Gastroesophageal sphincter (tissue), 4 donors: ENCODE data around the gene EPHB2. TPM values are rescaled to one million over a fixed set of nuclear protein-coding genes. Genes with fewer than 3 reads are reported as not detected.

Experiments used
- ATAC-seq: fragments of 150-250 bp; one replicate; pipeline ENCODE4 v1.9.1; 2016; ENCODE audit warnings: mild to moderate bottlenecking, moderate library complexity
- H3K27ac ChIP-seq, 4 donors: fragments of 200-600 bp; sonication (generic) in 3 of 4; 1 replicate in 3 of 4; 2 replicates in 1 of 4; pipeline ENCODE4 v1.5.1; 2016 to 2019
- H3K27me3 ChIP-seq: fragments of 200-600 bp; sonication (generic); one replicate; pipeline ENCODE4 v1.5.1; 2019
- H3K36me3 ChIP-seq, 2 donors: fragments of 200-600 bp; sonication (generic); one replicate each; pipeline ENCODE4 v1.5.1; 2019; ENCODE audit warnings: control low read depth in 1 of 2
- H3K4me1 ChIP-seq, 3 donors: fragments of 200-600 bp; sonication (generic); 1 replicate in 2 of 3; 2 replicates in 1 of 3; pipeline ENCODE4 v1.5.1; 2016 to 2019; ENCODE audit warnings: control low read depth in 2 of 3
- H3K4me3 ChIP-seq, 2 donors: fragments of 200-600 bp; sonication (generic); one replicate each; pipeline ENCODE4 v1.5.1; 2019; ENCODE audit warnings: mild to moderate bottlenecking in 1 of 2, moderate library complexity in 1 of 2
- H3K9me3 ChIP-seq, 3 donors: fragments of 200-600 bp; sonication (generic); one replicate each; pipeline ENCODE4 v1.5.1; 2017 to 2019; ENCODE audit warnings: control low read depth in 2 of 3
- EP300 ChIP-seq: sonication (generic); formaldehyde crosslinking; IDR thresholded peaks from one replicate; pipeline ENCODE4 v1.6.1; 2017; ENCODE audit warnings: antibody characterized with exemption, mild to moderate bottlenecking
- POLR2A ChIP-seq, 2 donors: fragments of 450-650 bp; IDR thresholded peaks; one replicate each; pipeline ENCODE4 v1.6.1; 2017; ENCODE audit warnings: antibody characterized with exemption in 2 of 2, mild to moderate bottlenecking in 2 of 2, moderate library complexity in 1 of 2
- POLR2AphosphoS5 ChIP-seq: sonication (generic); formaldehyde crosslinking; IDR thresholded peaks from one replicate; pipeline ENCODE4 v1.6.1; 2017; ENCODE audit warnings: antibody characterized with exemption
- WGBS, 2 donors: methylation state at CpG; one replicate each; pipeline ENCODE4 v1.1.5; 2018; ENCODE audit warnings: low coverage in 1 of 2; 5-methylcytosine and 5-hydroxymethylcytosine counted together
- total RNA-seq, 4 donors: library from RNA; depleted of rRNA; stranded (reverse); fragments of >200 nt; gene quantifications; one replicate each; pipeline ENCODE4 v1.1.0, GENCODE V29; 2016
- TF ChIP-seq, protein P1 (sequence below), 4 experiments: fragments of 200-600 bp in 2 of 4; fragments of 450-650 bp in 2 of 4; sonication (generic) in 1 of 4; IDR thresholded peaks; one replicate each; pipeline ENCODE4 v1.5.1; 2017 to 2019; ENCODE audit warnings: antibody characterized with exemption in 4 of 4, mild to moderate bottlenecking in 2 of 4, moderate library complexity in 2 of 4

Gene EPHB2
- total RNA-seq, 4 donors from 2014 or later: 2.0 to 5.9 (median 2.6) TPM

DNA sequence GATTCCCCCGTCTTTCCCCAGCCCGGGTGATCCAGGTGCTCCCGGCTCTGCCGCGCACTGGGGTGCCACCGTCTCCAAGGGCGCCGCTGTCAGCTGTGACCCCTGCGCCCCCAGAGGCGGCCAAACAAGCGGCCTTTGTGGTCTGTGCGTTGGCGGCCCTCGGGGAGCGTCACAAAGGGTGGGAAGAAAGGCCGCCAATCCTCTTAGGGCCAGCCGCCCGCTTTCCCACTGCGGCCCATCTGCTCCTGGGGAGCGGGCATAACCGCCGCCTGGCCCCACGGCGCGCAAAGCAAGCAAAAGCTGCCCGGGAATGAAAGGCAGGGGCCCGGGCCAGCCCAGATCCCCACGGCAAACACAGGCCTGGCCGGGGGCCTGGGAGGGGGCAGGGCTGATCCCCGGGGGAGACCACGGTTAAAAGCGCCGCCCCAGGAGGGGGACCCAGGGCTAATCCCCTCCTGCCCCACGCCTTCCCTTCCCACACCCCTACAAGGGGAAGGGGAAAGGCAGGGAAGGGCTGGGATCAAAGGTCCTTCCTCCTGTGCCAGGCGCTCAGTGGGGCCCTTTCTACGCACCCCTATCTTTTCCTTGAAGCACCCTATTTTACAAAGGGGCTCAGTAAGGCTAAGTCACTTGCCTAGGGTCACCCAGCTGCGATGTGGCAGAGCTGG is 33.6 kb upstream of the EPHB2 start:
- Histone ChIP-seq H3K4me3 (no peak overlapping the region), H3K27ac (no peak overlapping the region), H3K4me1 (no peaks in the 10 kb centered on the region), H3K27me3 (peaks cover 65% of the 10 kb centered on the region), H3K9me3 (no peaks in the 10 kb centered on the region), H3K36me3 (no peaks in the 10 kb centered on the region)
- TF ChIP-seq POLR2A (IDR thresholded peaks at IDR 0.05): no peak
- no peak for TF ChIP-seq EP300
- TF ChIP-seq, protein P1, sequence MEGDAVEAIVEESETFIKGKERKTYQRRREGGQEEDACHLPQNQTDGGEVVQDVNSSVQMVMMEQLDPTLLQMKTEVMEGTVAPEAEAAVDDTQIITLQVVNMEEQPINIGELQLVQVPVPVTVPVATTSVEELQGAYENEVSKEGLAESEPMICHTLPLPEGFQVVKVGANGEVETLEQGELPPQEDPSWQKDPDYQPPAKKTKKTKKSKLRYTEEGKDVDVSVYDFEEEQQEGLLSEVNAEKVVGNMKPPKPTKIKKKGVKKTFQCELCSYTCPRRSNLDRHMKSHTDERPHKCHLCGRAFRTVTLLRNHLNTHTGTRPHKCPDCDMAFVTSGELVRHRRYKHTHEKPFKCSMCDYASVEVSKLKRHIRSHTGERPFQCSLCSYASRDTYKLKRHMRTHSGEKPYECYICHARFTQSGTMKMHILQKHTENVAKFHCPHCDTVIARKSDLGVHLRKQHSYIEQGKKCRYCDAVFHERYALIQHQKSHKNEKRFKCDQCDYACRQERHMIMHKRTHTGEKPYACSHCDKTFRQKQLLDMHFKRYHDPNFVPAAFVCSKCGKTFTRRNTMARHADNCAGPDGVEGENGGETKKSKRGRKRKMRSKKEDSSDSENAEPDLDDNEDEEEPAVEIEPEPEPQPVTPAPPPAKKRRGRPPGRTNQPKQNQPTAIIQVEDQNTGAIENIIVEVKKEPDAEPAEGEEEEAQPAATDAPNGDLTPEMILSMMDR (IDR thresholded peaks at IDR 0.05): no peak
- no peak for TF ChIP-seq POLR2AphosphoS5
- WGBS, 2 donors: 69 to 90% methylated on average over 2 to 7 of the region's 37 CpGs
- no peak for ATAC-seq

DNA sequence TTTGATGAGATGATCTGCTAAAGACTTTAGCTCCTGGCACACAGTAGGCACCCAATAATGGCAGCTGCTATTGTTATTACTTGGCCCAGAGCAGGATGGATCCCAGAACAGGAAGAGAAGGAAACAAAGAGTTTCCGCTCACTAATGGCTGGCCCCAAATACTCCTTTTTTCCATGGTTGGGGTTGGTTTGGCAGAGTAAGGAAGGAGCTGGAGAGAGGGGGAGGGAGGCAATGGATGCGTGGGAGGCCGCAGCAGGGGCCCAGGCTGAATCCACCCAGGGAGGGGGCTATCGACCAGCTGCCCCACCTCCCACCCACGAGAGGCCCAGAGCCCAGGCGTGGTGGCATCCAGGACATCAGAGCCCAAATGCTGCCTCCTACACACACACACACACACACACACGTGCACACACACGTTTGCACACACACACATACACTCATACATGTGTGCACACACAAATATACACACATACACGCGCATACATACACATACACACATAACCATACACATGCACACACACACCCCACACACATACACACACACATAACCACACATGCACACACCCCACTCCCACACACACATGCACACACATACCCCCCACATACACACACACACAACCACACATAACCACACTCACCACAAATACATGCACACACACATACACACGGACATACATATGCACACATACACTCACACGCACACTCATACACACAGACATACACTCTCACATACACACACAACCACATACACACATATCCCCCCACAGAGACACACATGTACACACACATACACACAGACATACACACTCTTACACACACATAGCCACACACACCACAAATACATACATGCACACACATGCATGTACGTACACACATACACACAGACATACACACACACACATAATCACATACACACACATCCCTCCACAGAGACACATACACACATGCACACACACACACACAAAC is 32.4 kb upstream of the EPHB2 start:
- 71 to 80% methylated on average over 5 to 10 of the region's 13 CpGs for whole genome bisulfite sequencing, 2 donors
- Histone ChIP-seq H3K36me3 (no peaks in the 10 kb centered on the region), H3K9me3 (no peaks in the 10 kb centered on the region), H3K27ac (no peak overlapping the region), H3K4me1 (no peaks in the 10 kb centered on the region), H3K4me3 (no peak overlapping the region), H3K27me3 (peaks cover 60% of the 10 kb centered on the region)
- TF ChIP-seq POLR2AphosphoS5: no peak
- no peak for TF ChIP-seq EP300
- TF ChIP-seq, protein P1 (IDR thresholded peaks at IDR 0.05): no peak
- no peak for TF ChIP-seq POLR2A (IDR thresholded peaks at IDR 0.05)
- ATAC-seq: no peak

DNA sequence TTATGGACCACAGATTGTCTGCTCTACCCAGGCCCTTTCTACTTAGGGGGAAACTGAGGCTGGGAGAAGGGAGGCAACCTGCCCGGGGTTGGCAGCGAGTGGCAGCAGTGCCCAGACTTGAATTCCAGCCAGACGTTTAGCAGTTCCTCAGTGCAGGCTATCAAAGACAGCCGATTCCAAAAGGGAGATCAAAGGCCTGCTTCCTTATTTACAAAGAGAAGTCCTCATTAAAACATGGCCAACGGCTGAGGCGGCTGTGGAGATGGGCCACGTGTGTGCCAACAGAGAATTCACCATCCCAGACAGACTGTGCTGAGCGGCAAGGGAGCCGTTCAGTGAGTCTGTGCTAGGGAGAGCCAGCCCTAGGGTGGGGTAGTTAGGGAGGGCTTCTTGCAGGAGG is 29.9 kb upstream of the EPHB2 start:
- 70 to 73% methylated on average over 2 to 7 of the region's 9 CpGs for WGBS, 2 donors
- TF ChIP-seq POLR2A (IDR thresholded peaks at IDR 0.05) (no peak), POLR2AphosphoS5 (no peak), EP300 (no peak)
- TF ChIP-seq, protein P1 (IDR thresholded peaks at IDR 0.05): no peak

DNA sequence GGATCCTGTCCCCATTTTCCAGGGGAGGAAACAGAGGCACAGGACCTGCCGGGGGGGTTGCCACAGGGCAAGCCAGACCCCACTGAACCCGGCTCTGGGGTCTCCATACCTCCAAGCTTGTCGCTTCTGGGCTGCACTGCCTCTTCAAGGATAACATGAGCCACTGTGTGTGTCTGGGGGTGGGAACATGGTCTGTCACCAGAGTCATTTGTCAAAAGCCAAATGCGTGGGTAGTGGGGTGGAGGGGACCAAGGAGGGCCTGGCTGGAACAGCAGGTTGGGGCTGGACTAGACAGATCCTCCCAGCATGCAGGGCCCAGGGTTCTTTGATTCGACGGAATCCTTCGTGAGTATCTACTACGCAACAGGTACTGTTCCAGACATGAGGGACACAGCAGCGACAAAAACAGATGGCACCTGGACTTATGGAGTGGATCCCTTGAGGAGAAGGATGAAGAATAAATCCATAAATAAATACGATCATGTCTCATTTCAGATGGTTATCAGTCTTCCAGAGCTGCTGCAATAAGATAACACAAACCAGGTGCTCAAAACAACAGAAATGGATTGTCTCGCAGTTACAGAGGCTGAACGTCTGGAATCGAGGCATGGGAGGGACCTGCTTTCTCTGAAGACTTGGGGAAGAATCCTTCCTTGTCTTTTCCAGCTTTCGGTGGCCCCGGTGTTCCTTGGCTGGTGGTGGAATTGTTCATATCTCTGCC is 28.9 kb upstream of the EPHB2 start:
- no peak for ATAC-seq
- Histone ChIP-seq H3K9me3 (no peaks in the 10 kb centered on the region), H3K4me1 (no peaks in the 10 kb centered on the region), H3K36me3 (no peaks in the 10 kb centered on the region), H3K27ac (no peak overlapping the region), H3K4me3 (no peak overlapping the region), H3K27me3 (peaks cover 54% of the 10 kb centered on the region)
- 63 to 89% methylated on average over 5 to 10 of the region's 15 CpGs for WGBS, 2 donors
- TF ChIP-seq, protein P1 (IDR thresholded peaks at IDR 0.05): no peak
- no peak for TF ChIP-seq POLR2AphosphoS5
- TF ChIP-seq POLR2A (IDR thresholded peaks at IDR 0.05): no peak
- TF ChIP-seq EP300: no peak

More for the DNA sequence above, 29.9 kb upstream of the EPHB2 start:
- Histone ChIP-seq H3K4me3 (no peak overlapping the region), H3K9me3 (no peaks in the 10 kb centered on the region), H3K27me3 (peaks cover 59% of the 10 kb centered on the region), H3K27ac (no peak overlapping the region), H3K36me3 (no peaks in the 10 kb centered on the region), H3K4me1 (no peaks in the 10 kb centered on the region)
- no peak for ATAC-seq
